Measurements from ENCODE around the gene PRICKLE1.

Gene PRICKLE1

GRCh38 chr12:42482748-42483520 lies 106.6 kb downstream of the PRICKLE1 start:
- no peak for TF ChIP-seq REST (IDR thresholded peaks at IDR 0.05; ENCODE audit: insufficient replicate concordance, low read depth)
- TF ChIP-seq SPI1 (IDR thresholded peaks at IDR 0.05; ENCODE audit: borderline replicate concordance, low read depth): no peak
- TF ChIP-seq CTCF (IDR thresholded peaks at IDR 0.05; ENCODE audit: insufficient read depth, low read length): peak; percentile 44
- no peak for TF ChIP-seq GABPA (IDR thresholded peaks at IDR 0.05; ENCODE audit: low read depth)
- peak in 1 of 2 experiments; percentile 28 for DNase-seq (ENCODE audit: low read depth in 1 of 2, low spot score in 1 of 2)
- Histone ChIP-seq H3K27me3 (ENCODE audit: insufficient read depth, poor library complexity, severe bottlenecking) (peaks cover 16% of the 10 kb centered on the region), H3K27ac (replicated peaks) (no peak overlapping the region), H3K4me3 (replicated peaks; ENCODE audit: insufficient read depth, low read length) (peak overlapping the region; percentile 75)

- no peak for DNase-seq (ENCODE audit: low read depth in 1 of 2, low spot score in 1 of 2)
- Histone ChIP-seq H3K27ac (replicated peaks) (no peak overlapping the region), H3K27me3 (ENCODE audit: insufficient read depth, poor library complexity, severe bottlenecking) (peaks cover 16% of the 10 kb centered on the region), H3K4me3 (replicated peaks; ENCODE audit: insufficient read depth, low read length) (peak overlapping the region; percentile 75)
- no peak for TF ChIP-seq REST (IDR thresholded peaks at IDR 0.05; ENCODE audit: insufficient replicate concordance, low read depth)
- TF ChIP-seq POLR2AphosphoS5 (IDR thresholded peaks at IDR 0.05; ENCODE audit: low read depth): no peak
- no peak for TF ChIP-seq GABPA (IDR thresholded peaks at IDR 0.05; ENCODE audit: low read depth)
- TF ChIP-seq SPI1 (IDR thresholded peaks at IDR 0.05; ENCODE audit: borderline replicate concordance, low read depth): no peak
- no peak for TF ChIP-seq CTCF (IDR thresholded peaks at IDR 0.05; ENCODE audit: insufficient read depth, low read length)
Observed at GRCh38 chr12:42482041-42482747, 107.4 kb downstream of the PRICKLE1 start.

GRCh38 chr12:42481368-42481767 lies 108.2 kb downstream of the PRICKLE1 start:
- no peak for TF ChIP-seq SPI1 (IDR thresholded peaks at IDR 0.05; ENCODE audit: borderline replicate concordance, low read depth)
- no peak for TF ChIP-seq CTCF (IDR thresholded peaks at IDR 0.05; ENCODE audit: insufficient read depth, low read length)
- TF ChIP-seq POLR2AphosphoS5 (IDR thresholded peaks at IDR 0.05; ENCODE audit: low read depth): no peak
- TF ChIP-seq GABPA (IDR thresholded peaks at IDR 0.05; ENCODE audit: low read depth): no peak
- TF ChIP-seq REST (IDR thresholded peaks at IDR 0.05; ENCODE audit: insufficient replicate concordance, low read depth): no peak
- DNase-seq (ENCODE audit: low read depth in 1 of 2, low spot score in 1 of 2): no peak
- Histone ChIP-seq H3K4me3 (replicated peaks; ENCODE audit: insufficient read depth, low read length) (no peak overlapping the region), H3K27ac (replicated peaks) (no peak overlapping the region), H3K27me3 (ENCODE audit: insufficient read depth, poor library complexity, severe bottlenecking) (peaks cover 16% of the 10 kb centered on the region)

Measured in HL-60 (cell line).